Osteoblast (primary cell): ENCODE data around the gene C8G. TPM values are rescaled to one million over a fixed set of nuclear protein-coding genes. Genes with fewer than 3 reads are reported as not detected.

ENCODE experiments used
- DNase-seq: peaks from one replicate; pipeline ENCODE4 v3.0.0; 2011; ENCODE audit warnings: low spot score, mixed read lengths; ENCODE audit not compliant: insufficient read length; ENCODE audit errors: missing footprints
- H2AFZ ChIP-seq: 2 replicates; pipeline ENCODE4 v1.6.0; 2011; ENCODE audit warnings: mild to moderate bottlenecking, low read length
- H3K27ac ChIP-seq: 2 replicates; pipeline ENCODE4 v1.5.1; 2011; ENCODE audit warnings: mild to moderate bottlenecking, low read depth, low read length, moderate library complexity
- H3K27me3 ChIP-seq: 2 replicates; pipeline ENCODE4 v1.6.0; 2012; ENCODE audit warnings: mild to moderate bottlenecking, control low read depth, inconsistent platforms, low read length, moderate library complexity; ENCODE audit not compliant: insufficient read depth
- H3K36me3 ChIP-seq: 2 replicates; pipeline ENCODE4 v1.5.1; 2011; ENCODE audit warnings: mild to moderate bottlenecking, low read length, control low read depth, moderate library complexity; ENCODE audit not compliant: insufficient read depth
- H3K4me1 ChIP-seq: 2 replicates; pipeline ENCODE4 v1.5.1; 2011; ENCODE audit warnings: mild to moderate bottlenecking, low read length, control low read depth, moderate library complexity; ENCODE audit not compliant: insufficient read depth
- H3K4me2 ChIP-seq: 2 replicates; pipeline ENCODE4 v1.6.0; 2011; ENCODE audit warnings: mild to moderate bottlenecking, low read length; ENCODE audit not compliant: insufficient read depth
- H3K4me3 ChIP-seq: fragments of 200-600 bp; sonication (generic); 3 replicates; pipeline ENCODE4 v1.5.1; 2012; ENCODE audit warnings: mild to moderate bottlenecking, low read length, inconsistent platforms; ENCODE audit not compliant: insufficient read depth
- H3K79me2 ChIP-seq: 2 replicates; pipeline ENCODE4 v1.6.0; 2012; ENCODE audit warnings: mild to moderate bottlenecking, low read length, control low read depth, inconsistent platforms; ENCODE audit not compliant: insufficient read depth
- H3K9me3 ChIP-seq: 2 replicates; pipeline ENCODE4 v1.5.1; 2011; ENCODE audit warnings: low read depth, low read length, control low read depth
- H4K20me1 ChIP-seq: 2 replicates; pipeline ENCODE4 v1.6.0; 2012; ENCODE audit warnings: mild to moderate bottlenecking, low read length, control low read depth; ENCODE audit not compliant: insufficient read depth
- CTCF ChIP-seq: IDR thresholded peaks from 2 replicates; pipeline ENCODE4 v1.5.1; 2011; ENCODE audit warnings: mild to moderate bottlenecking, low read depth, low read length, moderate library complexity; ENCODE audit errors: extremely low read depth
- total RNA-seq: library from RNA; depleted of rRNA; stranded (reverse); fragments of >200 nt; gene quantifications from 2 replicates; pipeline ENCODE4 v1.2.3, GENCODE V29; 2012

C8G gene
- total RNA-seq, 1 donor: not detected

DNA sequence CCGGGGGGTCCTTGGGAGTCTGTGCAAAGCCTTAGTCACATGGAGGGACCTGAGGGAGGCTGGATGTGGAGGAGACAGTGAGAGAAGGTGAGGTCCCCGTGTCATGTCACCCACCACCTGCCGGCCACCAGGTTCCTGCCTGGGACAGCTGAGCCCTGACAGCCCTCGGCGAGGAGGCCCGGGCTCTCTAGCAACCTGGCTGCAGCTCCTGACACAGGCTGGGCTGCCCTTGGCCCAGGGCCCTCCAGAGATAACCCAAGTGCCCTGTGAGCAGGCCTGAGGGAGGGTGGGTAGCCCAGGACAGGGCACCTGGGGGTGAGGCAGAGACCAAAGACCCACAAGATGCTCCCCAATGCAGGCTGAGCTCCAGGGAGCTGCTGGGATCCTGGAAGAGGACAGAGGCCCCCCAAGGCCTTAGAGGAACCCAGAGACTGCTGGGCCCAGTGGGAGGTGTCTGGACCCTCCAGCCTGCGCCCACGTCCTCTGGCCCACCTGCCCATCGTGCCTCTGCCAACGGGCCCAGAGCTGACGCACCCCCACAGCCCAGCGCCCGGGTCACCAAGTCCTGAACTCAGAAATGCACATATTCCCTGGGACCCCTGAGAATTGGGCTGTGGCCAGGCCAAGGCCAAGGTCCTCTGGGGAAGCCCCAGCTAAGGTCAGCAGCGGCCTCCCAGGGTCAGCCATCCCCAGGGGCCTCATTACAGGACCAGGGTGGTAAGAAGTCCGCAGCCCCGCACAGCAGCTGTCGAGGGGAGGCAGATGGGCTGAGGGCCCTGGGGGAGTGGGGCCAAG is 23.5 kb downstream of the C8G start:
- no peak for DNase-seq
- no peak for TF ChIP-seq CTCF
- Histone ChIP-seq H3K9me3 (no peaks in the 10 kb centered on the region), H3K4me1 (no peaks in the 10 kb centered on the region), H3K4me3 (no peak overlapping the region), H3K79me2 (no peaks in the 10 kb centered on the region), H2AFZ (no peak overlapping the region), H3K27ac (no peak overlapping the region), H3K4me2 (no peak overlapping the region), H3K27me3 (peaks cover 2% of the 10 kb centered on the region), H3K36me3 (no peaks in the 10 kb centered on the region), H4K20me1 (no peaks in the 10 kb centered on the region)

DNA sequence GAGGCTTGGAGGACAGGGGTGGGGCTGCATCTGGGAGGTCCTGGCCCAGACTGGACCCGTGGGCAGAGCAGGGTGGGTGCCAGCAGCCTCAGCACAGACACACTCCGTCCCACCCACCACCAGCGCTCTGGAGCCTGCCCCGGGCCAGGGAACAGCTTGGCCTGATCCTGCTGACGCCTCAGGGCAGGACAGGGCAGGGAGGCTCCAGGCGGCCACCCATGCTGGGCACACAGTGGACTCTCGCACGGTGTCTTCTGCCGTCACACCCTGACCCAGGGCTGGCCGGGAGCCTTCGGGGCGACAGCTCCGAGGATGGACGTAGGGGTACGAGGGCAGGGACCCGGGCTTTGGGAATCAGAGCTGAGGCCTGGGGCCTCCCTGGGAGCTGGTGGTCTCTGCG is 24.1 kb downstream of the C8G start:
- H3K4me2 ChIP-seq: no peak overlapping the region
- H3K27me3 ChIP-seq: peaks cover 2% of the 10 kb centered on the region
- H3K79me2 ChIP-seq: no peaks in the 10 kb centered on the region
- H3K4me3 ChIP-seq: no peak overlapping the region
- no peaks in the 10 kb centered on the region for H3K36me3 ChIP-seq
- no peaks in the 10 kb centered on the region for H3K9me3 ChIP-seq
- H2AFZ ChIP-seq: no peak overlapping the region
- H4K20me1 ChIP-seq: no peaks in the 10 kb centered on the region
- H3K4me1 ChIP-seq: no peaks in the 10 kb centered on the region
- H3K27ac ChIP-seq: no peak overlapping the region
- TF ChIP-seq CTCF: no peak
- no peak for DNase-seq

DNA sequence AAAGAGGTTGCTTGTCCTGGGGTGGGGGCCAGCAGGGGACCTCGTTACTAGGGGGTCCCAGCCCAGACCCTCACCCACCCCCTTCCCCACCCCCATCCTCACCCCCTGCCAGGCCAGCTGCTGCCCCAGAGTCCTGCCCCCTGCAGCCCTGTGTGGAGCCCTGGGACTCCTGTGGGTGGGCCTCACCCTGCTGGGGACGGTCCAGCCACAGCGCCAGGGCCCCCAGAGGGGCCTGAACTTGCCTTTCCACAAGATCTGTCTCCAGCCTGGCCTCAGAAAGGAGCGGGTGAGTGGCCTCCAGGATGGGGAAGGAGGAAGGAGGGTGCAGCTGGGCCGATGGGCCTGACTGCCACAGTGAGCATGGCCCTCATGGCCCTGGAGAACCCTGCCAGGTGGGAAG is 24.7 kb downstream of the C8G start:
- TF ChIP-seq CTCF: no peak
- Histone ChIP-seq H3K9me3 (no peaks in the 10 kb centered on the region), H3K4me3 (no peak overlapping the region), H3K79me2 (no peaks in the 10 kb centered on the region), H3K27ac (no peak overlapping the region), H3K4me2 (no peak overlapping the region), H3K4me1 (no peaks in the 10 kb centered on the region), H3K27me3 (peaks cover 2% of the 10 kb centered on the region), H3K36me3 (no peaks in the 10 kb centered on the region), H2AFZ (no peak overlapping the region), H4K20me1 (no peaks in the 10 kb centered on the region)
- DNase-seq: no peak

- Histone ChIP-seq H3K27me3 (peaks cover 2% of the 10 kb centered on the region), H3K9me3 (no peaks in the 10 kb centered on the region), H4K20me1 (no peaks in the 10 kb centered on the region), H2AFZ (no peak overlapping the region), H3K4me1 (no peaks in the 10 kb centered on the region), H3K79me2 (no peaks in the 10 kb centered on the region), H3K36me3 (no peaks in the 10 kb centered on the region), H3K4me3 (no peak overlapping the region), H3K27ac (no peak overlapping the region), H3K4me2 (no peak overlapping the region)
- no peak for TF ChIP-seq CTCF
- no peak for DNase-seq
Observed at GRCh38 chr9:136970361-136970760, 25.3 kb downstream of the C8G start.
